Stimulated activated CD4-positive, alpha-beta T cell treated with anti-CD3 and anti-CD28 coated beads, TNF-alpha, amount 100 ng/mL, for 1 hour (primary cell): ENCODE measurements around the gene ATP9A.
A peak's percentile ranks its signal among the peaks of the same experiment; 100 is the strongest.
"Not testable (repeated sequence)": the region's sequence is repeated elsewhere in the genome, so short reads cannot be mapped to it uniquely, and the experiment has no call there.

Experiments
- DNase-seq, 3 donors: peaks; one replicate each; pipeline ENCODE4 v3.0.0-alpha.2; 2020; ENCODE audit warnings: low read depth in 3 of 3, low spot score in 1 of 3

The ATP9A gene

DNA sequence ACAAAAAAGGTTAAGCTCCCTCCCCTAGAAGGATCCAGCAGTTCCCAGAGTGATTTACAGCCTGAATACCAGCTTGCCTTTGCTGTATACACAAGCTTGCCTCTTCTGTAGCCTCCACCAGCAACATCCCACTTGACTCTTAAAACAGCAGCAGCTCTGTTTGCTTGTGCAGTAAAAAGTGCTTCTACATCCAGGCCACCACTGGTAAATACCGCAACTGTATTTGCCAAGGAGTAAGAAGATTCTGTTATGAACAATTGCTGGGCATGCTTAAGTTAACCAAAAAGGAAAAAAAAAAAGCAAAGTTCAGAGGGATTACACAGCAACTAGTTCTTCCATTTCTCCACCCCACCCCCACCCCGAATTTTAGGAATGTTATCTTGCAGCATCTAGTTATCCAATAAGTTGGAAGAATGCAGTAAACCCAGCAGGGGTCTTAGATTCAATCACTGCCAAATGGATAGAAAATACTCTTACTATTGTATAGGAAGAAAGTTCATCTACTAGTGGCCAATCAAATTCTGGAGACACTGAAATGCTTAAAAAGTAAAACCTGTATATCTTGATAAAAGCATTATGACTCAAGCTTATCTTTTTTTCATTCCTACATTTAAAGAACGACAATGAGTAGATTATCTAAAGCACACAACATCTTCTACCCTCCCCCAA, 29.3 kb upstream of the ATP9A start:
- DNase-seq: no peak

DNA sequence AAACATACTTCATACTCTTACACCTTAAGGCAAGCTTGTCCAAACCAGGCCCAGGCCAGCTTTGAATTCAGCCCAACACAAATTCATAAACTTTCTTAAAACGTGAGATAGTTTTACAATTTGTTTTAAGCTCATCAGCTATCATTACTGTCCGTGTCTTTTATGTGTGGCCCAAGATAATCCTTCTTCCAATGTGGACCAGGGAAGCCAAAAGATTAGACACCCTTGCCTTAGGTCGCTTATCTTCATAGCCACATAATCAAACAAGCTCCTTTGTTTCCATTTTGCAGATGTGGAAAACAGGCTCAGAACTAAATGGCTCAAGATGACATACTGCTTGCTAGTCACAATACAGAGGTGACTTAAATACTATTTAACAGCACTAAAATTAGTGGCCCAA, 28.1 kb upstream of the ATP9A start:
- DNase-seq: no peak

DNA sequence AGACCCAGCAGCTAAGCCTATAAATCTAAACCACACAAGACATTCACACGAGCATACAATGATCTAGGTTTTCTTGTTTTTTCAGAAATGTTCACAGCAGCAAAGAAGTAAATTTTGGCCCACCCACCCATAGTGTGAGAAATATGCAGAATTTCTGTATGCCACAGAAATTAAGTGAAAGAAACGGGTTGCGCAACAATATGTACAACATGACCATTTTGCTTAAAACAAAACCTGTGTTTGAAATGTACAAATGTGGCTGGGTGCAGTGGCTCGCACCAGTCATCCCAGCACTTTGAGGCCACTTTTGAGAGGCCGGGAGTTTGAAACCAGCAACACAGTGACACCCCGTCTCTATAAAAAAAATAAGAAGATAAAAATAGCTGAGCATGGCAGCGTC, 24.8 kb upstream of the ATP9A start:
- no peak for DNase-seq

DNA sequence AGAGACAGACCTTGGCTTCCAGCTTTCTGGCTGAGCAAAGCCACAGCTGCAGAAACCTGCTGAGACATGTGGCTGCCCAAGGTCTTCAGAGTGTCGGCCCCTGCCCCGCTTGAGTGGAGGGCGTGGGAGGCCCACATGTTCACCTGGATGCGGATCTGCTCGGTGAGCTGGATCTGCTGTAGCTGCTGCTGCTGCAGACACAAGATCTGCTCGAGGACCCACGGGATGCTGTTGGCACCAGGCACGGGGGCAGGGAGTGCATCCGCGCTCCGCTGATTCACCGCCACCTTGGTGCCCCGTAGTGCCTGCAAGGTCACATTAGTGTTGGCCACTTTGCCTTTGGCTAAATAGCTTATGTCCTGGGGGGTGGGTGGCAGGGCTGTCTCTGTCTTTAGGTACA, 23.4 kb upstream of the ATP9A start:
- DNase-seq: no peak

DNA sequence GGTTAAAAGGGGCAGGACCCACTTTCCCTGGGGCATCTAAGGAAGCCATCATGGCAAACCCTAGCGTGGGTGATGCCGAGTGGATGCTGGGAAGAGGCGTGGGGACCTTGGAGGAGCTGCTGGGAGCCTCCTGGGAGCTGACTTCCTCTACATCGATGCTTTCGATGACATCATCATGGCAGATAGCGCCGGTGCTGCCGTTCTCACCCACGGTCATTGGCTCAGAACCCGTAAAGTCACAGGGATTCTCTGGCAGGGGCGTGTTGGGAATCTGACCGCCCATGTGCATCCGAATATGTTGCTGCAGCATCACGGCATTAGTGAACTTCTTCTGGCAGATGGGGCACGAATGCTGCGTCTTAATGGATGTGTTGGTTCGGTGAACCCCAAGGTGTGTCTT, 22.1 kb upstream of the ATP9A start:
- DNase-seq: no peak

DNA sequence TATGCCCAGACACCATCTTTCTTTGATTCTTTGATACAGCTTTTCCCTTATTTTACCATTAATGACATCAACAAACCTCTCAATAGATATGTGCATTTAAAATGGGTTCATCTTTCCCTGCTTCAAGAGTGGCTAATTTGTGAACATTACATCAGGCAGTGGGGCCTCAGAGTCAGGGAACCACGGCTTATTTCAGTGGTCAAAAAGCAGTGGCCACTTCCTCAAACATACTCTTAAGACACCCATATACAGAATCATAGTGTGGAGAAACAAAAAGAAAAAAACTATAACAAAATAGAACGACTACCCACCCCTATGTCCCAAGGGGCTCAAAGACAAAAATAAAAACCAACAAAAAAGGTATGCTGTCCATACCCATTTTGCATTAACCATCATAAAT, 21.2 kb upstream of the ATP9A start:
- no peak for DNase-seq

DNA sequence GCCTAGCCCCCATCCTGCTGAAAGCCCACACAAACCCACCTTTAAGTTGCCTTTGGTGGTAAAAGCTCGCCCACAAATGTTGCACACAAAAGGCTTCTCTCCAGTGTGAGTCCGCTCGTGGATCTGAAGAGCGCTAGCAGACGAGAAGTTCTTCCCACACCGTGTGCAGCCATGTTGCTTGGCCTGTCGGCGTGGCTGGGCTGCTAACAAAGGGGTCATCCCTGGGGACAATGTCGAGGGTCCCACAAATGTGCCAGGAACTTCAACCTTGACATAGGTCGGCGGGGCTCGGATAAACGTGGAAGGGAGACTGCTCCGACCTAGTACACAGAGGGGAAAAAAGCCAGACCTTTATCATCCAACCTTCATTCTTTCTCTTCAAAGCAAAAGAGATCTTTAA, 20.6 kb upstream of the ATP9A start:
- DNase-seq: no peak

DNA sequence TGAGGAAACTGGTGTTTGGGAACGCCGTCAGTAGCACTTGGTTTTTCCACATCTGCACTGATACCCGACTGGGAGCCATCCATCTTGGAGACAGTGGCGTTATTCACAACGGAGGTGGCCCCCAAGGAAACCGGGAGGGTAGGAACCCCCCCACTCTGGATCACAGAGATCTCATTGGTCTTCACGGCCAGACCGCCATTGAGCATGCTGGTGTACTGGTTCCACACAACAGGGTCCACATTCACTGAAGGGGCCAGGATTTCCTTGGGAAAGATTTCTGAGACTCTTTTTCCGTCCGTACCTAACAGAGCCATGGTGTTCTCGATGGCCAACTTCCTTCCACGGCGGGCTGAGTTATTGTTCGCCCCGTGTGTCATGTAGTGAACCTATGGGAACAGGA, 16.1 kb upstream of the ATP9A start:
- DNase-seq: no peak

DNA sequence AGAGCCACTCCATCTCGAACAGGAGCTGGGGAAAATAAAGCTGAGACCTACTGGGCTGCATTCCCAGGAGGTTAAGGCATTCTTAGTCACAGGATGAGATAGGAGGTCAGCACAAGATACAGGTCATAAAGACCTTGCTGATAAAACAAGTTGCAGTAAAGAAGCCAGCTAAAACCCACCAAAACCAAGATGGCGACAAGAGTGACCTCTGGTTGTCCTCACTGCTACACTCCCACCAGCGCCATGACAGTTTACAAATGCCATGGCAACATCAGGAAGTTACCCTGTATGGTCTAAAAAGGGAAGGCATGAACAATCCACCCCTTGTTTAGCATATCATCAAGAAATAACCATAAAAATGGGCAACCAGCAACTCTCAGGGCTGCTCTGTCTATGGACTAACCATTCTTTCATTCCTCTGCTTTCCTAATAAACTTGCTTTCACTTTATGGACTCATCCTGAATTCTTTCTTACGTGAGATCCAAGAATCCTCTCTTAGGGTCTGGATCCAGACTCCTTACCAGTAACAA, 10.1 kb upstream of the ATP9A start:
- DNase-seq: not testable (repeated sequence)

DNA sequence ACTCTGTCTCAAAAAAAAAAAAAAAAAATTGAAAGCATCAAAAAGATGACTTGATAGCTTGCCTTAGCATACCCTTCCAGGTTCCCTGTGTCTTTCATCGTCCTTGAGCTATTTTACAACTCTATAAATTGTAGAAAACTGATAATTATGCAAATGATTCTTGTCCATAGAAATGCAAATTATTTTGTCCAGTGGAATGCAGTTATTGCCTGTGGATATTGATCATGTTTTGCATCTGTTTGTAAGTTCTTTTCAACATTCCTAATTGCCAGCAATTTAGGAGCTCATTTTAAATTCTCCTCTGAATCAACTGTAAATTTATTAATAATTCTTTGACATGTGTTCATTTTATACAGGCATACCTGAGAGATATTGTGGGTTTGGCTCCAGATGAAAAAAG, 7.1 kb upstream of the ATP9A start:
- DNase-seq: no peak

DNA sequence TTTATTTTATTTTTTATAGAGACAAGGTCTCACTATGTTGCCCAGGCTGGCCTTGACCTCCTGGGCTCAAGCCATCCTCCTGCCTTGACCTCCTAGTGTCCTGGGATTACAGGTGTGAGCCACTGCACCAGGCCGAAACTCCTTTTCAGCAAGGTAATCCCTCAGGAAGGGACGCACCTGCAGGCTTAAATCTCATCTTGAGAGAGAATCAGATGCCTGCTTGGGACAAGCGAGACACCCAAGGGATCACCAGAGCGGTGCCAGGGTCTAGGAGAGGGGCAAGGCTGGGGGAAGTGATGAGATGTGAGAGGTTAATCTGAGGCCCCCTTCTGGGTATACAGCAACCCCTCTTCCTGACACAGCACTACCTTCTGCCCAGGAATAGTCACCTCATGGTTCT, 4.0 kb upstream of the ATP9A start:
- no peak for DNase-seq

DNA sequence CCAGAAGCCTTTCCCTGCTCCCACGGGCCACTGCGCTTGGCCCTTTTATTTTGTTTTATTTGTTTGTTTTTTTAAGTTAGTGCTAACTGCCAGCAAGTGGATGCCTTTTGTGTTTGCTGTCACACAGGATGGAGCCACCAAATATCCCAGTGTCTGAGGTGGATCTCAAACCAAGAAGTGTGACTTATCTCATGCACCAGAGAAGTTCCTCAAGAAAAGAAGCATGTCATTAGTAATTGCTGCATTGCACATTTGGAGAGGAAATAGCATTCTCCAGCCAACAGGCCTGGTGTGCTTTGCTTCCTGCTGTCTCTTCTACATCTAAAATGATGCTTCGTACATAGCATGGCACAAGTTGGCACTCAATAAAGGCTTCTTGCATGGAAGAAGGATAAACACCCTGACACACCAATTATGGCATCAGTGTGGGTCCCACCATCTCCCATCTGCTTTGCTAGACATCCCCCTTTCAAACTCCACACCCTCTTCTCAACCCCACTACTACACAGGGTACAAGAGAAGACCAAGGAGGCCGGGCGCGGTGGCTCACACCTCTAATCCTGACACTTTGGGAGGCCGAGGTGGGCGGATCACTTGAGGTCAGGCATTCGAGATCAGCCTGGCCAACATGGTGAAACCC, 1.9 kb upstream of the ATP9A start:
- no peak for DNase-seq

DNA sequence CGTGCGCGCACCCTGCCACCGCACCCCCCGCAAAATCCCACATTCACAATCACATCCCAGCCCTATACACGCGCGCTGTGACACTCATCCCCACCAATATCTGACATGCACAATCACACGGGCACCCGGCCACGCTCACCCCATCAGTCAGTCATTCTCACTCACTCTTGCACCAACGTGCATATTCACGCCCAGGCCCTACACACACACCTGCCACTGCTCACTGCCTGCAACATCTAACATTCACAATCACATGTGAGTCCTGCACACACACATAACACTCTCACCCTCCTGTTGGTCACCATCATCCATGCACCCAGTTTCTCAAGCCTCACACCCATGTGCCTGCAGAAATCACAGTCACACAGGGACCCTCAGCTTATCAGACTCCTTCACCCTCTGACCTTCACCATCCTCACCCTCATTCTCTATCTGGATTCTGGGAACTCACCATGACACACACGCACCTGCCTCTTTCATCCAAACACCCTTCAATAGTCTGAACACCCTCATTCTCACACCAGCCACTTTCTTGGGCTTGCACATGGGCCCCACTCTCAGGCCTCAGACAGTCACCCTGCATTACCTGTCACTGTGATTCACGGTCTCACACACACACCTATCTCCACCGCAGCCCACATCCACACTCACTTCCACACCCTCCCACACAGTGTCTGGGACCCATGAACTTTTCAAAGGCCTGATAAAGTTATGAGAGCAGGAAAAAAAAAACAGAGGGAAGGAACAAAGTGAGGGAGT, 748 bp upstream of the ATP9A start:
- DNase-seq: no peak

DNA sequence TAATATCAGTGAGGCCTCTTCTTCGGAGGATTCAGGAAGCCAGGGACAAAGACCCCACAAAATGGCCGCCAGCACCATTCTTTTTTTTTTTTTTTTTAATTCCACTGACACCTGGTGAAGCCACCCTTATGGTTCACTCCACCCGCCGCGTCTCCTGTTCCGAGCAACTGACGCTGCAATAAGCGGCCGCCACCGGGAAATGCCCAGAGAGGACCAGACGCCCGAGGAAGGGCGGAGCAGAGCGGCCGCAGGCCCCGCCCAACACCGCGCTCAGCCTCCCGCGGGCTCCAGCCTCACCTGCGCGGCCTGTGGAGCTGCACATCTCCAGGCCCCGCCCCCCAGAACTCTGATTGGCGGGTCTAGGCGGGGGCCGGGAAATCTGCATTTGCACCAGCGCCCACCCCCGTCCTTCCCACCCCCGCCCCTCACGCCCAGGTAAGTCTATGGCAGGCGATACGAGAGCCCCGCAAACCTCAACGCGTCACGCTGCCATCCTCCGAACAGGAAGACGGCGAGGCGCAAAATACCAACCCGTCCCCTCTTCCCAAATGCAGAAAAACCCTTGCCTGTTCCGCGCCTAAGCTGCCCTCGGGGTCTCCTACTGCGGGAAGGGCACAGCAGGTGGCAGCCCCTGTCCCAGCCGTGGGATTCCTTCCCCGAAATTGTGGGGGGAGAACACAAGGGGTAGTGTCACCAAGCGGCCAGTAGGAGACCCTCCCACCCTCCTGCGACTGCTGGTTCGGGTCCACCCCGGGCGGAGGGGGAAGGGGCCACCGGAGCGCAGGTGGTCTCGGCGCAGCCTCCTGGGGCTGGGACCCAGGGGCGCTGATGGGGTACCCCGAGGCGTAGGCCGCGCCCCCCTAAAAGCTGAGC, 960 bp downstream of the ATP9A start:
- peak in 1 of 3 donors; percentile 15 for DNase-seq

DNA sequence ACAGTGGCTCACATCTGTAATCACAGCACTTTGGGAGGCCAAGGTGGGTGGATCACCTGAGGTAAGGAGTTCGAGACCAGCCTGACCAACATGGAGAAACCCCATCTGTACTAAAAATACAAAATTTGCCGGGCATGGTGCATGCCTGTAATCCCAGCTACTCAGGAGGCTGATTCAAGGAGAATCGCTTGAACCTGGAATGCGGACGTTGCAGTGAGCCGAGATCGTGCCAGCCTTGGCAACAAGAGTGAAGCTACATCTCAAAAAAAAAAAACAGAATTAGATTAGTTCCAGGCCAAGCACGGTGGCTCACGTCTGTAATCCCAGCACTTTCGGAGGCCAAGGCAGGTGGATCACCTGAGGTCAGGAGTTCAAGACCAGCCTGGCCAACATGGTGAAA, 2.8 kb downstream of the ATP9A start:
- DNase-seq: not testable (repeated sequence)

DNA sequence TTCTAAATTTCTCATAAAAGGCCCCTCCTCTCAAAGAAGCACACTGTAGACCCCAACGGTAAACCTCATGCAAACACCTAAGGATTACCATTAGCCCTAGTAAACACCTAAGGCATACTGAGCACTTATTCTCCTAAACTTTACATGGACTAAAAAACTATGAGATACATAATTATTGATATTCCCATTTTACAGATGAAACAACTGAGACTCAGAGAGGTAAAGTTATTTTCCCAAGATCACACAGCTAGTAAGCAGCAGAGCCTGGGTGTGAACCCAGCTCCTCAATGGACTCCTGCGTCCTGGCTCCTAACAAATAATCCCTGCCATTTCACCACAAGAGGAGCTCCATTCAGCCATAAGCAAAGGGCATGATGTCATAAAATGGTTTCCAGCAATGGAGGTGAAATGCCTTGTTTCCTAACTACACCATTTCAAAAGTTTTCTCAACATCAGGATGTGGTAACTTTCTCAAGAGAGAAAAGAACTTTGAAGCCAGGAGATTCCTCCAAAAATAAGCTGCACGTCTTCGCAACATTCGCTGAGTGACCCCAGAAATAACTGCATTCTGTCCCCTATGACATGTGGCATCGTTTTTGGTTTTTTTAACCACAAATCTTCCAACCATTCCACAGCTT, 4.1 kb downstream of the ATP9A start:
- no peak for DNase-seq

DNA sequence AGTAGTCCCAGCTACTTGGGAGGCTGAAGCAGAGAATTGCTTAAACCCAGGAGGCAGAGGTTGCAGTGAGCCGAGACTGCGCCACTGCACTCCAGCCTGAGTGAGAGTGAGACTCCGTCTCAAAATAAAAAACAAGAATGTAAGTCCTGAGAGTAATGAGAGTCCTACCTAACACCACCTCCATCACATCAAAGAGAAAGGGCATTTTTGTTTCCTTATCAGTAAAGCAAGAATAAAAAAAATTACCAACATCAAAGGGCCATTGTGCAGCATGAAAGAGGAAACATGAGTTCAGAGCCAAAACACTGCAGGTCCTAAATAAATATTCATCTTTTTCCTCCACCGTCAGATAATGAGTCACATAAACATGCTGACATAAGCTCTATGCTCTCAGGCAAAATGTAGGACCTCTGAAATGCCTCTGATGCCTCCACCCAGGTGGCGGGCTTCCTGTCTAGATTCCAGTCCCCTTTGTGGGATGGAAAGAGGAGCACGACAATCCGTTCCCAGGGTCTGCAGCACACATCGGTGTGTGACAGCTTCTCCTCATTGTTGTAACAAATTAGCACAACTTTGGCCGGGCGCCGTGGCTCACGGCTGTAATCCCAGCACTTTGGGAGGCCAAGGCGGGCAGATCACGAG, 7.2 kb downstream of the ATP9A start:
- no peak for DNase-seq

DNA sequence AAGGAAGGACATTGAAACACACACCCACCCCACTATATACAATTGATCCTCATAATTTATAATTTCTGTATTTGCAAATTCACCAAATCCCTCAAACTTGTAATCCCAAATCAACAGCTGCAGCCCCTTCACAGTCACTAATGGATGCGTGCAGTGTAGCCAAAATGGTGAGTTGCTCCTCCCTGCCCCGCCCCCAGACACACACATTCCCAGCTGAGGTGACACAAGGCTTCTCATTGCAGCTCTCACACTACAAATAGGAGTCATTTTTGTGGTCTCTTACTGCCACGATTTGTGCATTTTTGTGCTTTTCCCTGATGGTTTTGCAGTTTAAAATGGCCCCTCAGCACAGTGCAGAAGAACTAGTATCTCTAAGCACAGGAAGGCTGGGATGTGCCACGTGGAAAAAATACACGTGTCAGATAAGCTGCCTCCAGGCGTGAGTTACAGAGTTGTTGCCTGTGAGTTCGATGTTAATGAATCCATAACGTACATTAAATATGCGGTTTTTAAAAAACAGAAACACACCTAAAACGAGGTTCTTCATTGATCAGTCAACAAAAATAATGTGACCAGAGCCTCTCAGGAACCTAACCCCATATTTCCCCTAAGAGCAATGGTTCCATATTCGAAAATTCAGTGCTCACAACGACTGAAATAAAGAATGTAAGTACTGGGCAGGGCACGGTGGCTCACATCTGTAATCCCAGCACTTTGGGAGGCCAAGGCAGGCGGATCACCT, 8.2 kb downstream of the ATP9A start:
- no peak for DNase-seq

DNA sequence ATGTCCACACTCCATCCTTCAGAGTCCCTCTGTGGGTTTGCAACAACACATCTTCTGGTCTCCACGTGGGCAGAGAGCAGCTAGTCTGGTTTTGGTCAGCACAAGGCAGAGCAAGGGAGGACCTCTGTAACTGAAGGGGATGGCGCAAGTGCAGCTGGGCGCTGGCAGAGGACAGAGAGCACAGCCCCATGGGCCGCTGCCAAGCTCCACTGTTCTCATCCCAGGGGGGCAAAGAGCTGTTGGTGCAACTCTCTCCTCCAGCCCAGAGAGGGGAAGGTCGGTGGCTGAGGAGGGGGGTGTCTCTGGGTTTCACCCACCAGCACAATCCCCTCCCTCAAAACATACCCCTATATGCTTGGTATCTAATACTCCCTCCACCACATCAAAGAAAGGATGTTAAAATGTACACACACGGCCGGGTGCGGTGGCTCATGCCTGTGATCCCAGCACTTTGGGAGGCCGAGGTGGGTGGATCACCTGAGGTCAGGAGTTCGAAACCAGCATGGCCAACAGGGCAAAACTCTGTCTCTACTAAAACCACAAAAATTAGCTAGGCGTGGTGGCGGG, 9.1 kb downstream of the ATP9A start:
- DNase-seq: no peak
